ENCODE measurements around the gene SGIP1.

The SGIP1 gene

GRCh38 chr1:66552829-66553228, 18.9 kb downstream of the SGIP1 start:
- H3K4me3 ChIP-seq = peak overlapping the region; percentile 16; the same call in 1 of the 2 replicates
- no peaks in the 10 kb centered on the region for H3K36me3 ChIP-seq (ENCODE audit: insufficient read depth, low read length)
- H3K9ac ChIP-seq (ENCODE audit: insufficient read length) = no peak overlapping the region
- peak overlapping the region; percentile 18; the same call in 1 of the 2 replicates for H3K27ac ChIP-seq
- DNase-seq (ENCODE audit: low read depth, low spot score) = no peak
- H3K9me3 ChIP-seq (ENCODE audit: low read depth, low read length) = no peaks in the 10 kb centered on the region
- TF ChIP-seq FOXP2 (optimal IDR thresholded peaks at IDR 0.05; ENCODE audit: control extremely low read depth, extremely low read length, insufficient read depth) (no peak), POLR2AphosphoS5 (IDR thresholded peaks at IDR 0.05; ENCODE audit: borderline replicate concordance, low read depth, low read length) (no peak), EZH2 (IDR thresholded peaks at IDR 0.05) (no peak)

GRCh38 chr1:66553846-66554245, 19.9 kb downstream of the SGIP1 start:
- no peak overlapping the region for H3K4me3 ChIP-seq
- H3K27ac ChIP-seq = no peak overlapping the region
- no peaks in the 10 kb centered on the region for H3K36me3 ChIP-seq (ENCODE audit: insufficient read depth, low read length)
- no peak overlapping the region for H3K9ac ChIP-seq (ENCODE audit: insufficient read length)
- no peak for DNase-seq (ENCODE audit: low read depth, low spot score)
- TF ChIP-seq POLR2AphosphoS5 (IDR thresholded peaks at IDR 0.05; ENCODE audit: borderline replicate concordance, low read depth, low read length) = no peak
- no peak for TF ChIP-seq EZH2 (IDR thresholded peaks at IDR 0.05)
- TF ChIP-seq FOXP2 (optimal IDR thresholded peaks at IDR 0.05; ENCODE audit: control extremely low read depth, extremely low read length, insufficient read depth) = no peak
- H3K9me3 ChIP-seq (ENCODE audit: low read depth, low read length) = no peaks in the 10 kb centered on the region

DNA sequence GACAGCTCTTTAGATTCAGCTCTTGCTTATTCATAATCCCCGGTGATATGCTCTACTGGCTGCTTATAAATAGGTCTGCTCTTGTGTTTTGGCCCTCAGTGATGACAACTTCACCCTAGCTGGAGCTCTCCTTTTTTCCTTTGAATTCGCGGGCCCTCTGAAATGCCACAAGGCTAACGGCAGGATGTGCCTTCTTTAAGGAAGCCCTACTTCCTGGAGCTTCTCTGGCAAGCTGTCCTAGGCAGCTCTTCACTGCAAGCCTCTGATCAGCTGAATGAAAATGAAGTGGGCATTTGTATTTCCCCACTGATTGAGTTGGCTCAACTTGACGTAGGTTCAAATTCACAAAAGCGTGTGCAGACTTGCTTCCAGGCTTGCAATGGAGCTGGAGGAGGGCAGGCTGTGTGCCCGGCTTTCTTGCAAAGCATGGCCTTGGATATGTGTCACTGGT, 22.2 kb downstream of the SGIP1 start:
- no peak for TF ChIP-seq EZH2 (IDR thresholded peaks at IDR 0.05)
- TF ChIP-seq POLR2AphosphoS5 (IDR thresholded peaks at IDR 0.05; ENCODE audit: borderline replicate concordance, low read depth, low read length) = no peak
- TF ChIP-seq FOXP2 (optimal IDR thresholded peaks at IDR 0.05; ENCODE audit: control extremely low read depth, extremely low read length, insufficient read depth) = no peak
- no peaks in the 10 kb centered on the region for H3K9me3 ChIP-seq (ENCODE audit: low read depth, low read length)
- no peak overlapping the region for H3K27ac ChIP-seq
- no peak overlapping the region for H3K4me3 ChIP-seq
- no peak for DNase-seq (ENCODE audit: low read depth, low spot score)
- no peak overlapping the region for H3K9ac ChIP-seq (ENCODE audit: insufficient read length)
- H3K36me3 ChIP-seq (ENCODE audit: insufficient read depth, low read length) = no peaks in the 10 kb centered on the region

DNA sequence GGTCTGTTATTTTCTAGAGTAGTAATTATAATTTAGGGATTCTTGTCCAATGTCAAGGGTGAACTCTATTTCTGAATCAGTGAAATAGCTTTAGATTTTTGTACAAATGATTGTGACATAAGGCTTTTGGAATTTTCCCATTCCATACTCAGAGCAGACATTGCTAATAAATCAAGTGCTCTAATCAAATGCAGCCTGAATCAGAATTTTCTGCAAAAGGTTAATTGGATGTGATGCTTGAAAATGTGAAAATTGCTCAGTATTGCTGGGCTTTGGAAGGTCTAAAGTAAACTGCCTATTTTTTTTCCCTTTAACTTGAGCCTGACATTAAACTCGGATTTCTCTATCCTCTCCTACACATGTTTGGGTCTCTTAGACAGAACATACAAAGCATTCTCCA, 23.2 kb downstream of the SGIP1 start:
- no peak for DNase-seq (ENCODE audit: low read depth, low spot score)
- no peak overlapping the region for H3K4me3 ChIP-seq
- no peak overlapping the region for H3K9ac ChIP-seq (ENCODE audit: insufficient read length)
- TF ChIP-seq FOXP2 (optimal IDR thresholded peaks at IDR 0.05; ENCODE audit: control extremely low read depth, extremely low read length, insufficient read depth) (no peak), POLR2AphosphoS5 (IDR thresholded peaks at IDR 0.05; ENCODE audit: borderline replicate concordance, low read depth, low read length) (no peak), EZH2 (IDR thresholded peaks at IDR 0.05) (no peak)
- no peak overlapping the region for H3K27ac ChIP-seq
- no peaks in the 10 kb centered on the region for H3K9me3 ChIP-seq (ENCODE audit: low read depth, low read length)
- no peaks in the 10 kb centered on the region for H3K36me3 ChIP-seq (ENCODE audit: insufficient read depth, low read length)

DNA sequence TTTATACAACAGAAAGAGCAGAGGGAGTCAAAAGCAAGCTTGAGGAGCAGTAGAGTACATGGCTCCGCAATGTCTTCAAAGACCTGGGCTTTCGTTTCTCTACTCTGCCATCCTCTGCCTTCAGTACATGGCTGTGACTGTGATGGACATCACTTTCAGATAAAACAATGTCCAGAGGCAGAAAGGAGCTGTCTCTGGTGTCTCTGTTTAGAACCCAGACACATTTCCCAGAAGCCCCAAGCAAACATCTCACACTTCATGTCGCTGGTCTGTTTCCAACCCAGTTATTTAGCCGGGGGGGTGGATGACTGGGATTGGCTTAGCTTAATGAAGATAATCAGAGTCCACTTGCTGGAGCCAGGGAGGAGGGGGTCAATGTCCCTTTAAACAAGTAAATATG, 25.6 kb downstream of the SGIP1 start:
- H3K27ac ChIP-seq = no peak overlapping the region
- H3K4me3 ChIP-seq = no peak overlapping the region
- H3K36me3 ChIP-seq (ENCODE audit: insufficient read depth, low read length) = no peaks in the 10 kb centered on the region

DNA sequence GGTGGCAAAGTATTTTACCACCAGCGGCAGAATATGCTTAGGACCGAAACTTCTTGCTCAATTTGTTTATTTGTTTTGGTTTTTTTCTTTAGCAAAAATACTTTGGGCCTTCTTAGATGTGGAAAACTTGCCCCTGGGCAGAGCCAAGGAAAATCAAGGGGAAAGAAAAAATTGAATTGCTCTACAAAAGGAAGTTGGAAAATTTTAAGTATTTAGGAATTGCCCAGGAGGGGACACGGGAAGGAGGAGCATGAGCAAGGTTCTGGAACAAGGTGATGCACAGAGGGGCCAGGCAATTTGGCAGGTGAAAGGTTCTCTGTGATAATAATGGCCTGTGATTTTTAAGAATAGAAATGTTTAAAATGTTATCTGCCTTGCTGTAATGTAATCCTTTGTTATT, 28.6 kb downstream of the SGIP1 start:
- no peaks in the 10 kb centered on the region for H3K9me3 ChIP-seq (ENCODE audit: low read depth, low read length)
- H3K36me3 ChIP-seq (ENCODE audit: insufficient read depth, low read length) = no peaks in the 10 kb centered on the region
- no peak overlapping the region for H3K27ac ChIP-seq
- no peak overlapping the region for H3K9ac ChIP-seq (ENCODE audit: insufficient read length)
- no peak overlapping the region for H3K4me3 ChIP-seq
- no peak for TF ChIP-seq POLR2AphosphoS5 (IDR thresholded peaks at IDR 0.05; ENCODE audit: borderline replicate concordance, low read depth, low read length)
- no peak for DNase-seq (ENCODE audit: low read depth, low spot score)

More for the DNA sequence above, 25.6 kb downstream of the SGIP1 start:
- no peak for TF ChIP-seq EZH2 (IDR thresholded peaks at IDR 0.05)
- Histone ChIP-seq H3K9me3 (ENCODE audit: low read depth, low read length) (no peaks in the 10 kb centered on the region), H3K9ac (ENCODE audit: insufficient read length) (no peak overlapping the region)
- no peak for DNase-seq (ENCODE audit: low read depth, low spot score)

- H3K9me3 ChIP-seq (ENCODE audit: low read depth, low read length) = no peaks in the 10 kb centered on the region
- no peak overlapping the region for H3K4me3 ChIP-seq
- no peak overlapping the region for H3K27ac ChIP-seq
- H3K9ac ChIP-seq (ENCODE audit: insufficient read length) = no peak overlapping the region
- no peak for DNase-seq (ENCODE audit: low read depth, low spot score)
- TF ChIP-seq POLR2AphosphoS5 (IDR thresholded peaks at IDR 0.05; ENCODE audit: borderline replicate concordance, low read depth, low read length) = no peak
- no peak for TF ChIP-seq EZH2 (IDR thresholded peaks at IDR 0.05)
- H3K36me3 ChIP-seq (ENCODE audit: insufficient read depth, low read length) = no peaks in the 10 kb centered on the region
Measured at GRCh38 chr1:66563094-66563800, 29.3 kb downstream of the SGIP1 start.

DNA sequence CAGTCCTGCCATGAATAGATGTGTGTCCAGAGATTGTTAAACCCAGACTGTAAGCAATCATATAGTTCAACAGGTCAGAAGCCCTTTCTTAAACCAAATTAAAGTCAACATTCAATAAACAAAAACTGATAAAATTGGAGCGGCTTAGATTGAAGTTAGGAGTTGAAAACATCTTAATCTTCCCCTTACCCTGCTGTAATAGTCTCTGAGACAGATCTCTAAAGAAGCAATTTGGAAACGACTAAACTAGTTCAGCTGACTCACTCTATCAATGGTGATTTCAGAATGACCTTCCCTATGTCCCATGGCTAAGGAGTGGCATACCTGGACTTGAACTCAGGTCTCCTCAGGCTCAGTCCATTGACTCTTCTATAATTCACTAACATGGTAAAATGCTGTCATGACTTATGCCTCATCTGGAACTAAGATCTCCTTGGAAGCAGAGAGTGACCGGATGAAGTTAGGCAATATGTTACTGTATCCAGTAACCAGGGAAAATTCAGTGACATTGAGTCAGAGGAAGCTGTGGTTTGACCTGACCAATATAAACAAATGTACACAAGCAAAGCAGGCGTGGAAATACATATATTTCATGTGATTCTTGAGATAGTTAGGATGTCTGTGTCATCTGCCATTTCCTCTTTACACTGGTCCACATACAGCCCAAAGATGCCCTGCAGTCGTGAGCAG, 30.1 kb downstream of the SGIP1 start:
- H3K9ac ChIP-seq (ENCODE audit: insufficient read length) = no peak overlapping the region
- no peak overlapping the region for H3K27ac ChIP-seq
- H3K36me3 ChIP-seq (ENCODE audit: insufficient read depth, low read length) = no peaks in the 10 kb centered on the region
- TF ChIP-seq EZH2 (IDR thresholded peaks at IDR 0.05) (no peak), POLR2AphosphoS5 (IDR thresholded peaks at IDR 0.05; ENCODE audit: borderline replicate concordance, low read depth, low read length) (no peak), FOXP2 (optimal IDR thresholded peaks at IDR 0.05; ENCODE audit: control extremely low read depth, extremely low read length, insufficient read depth) (no peak)
- no peaks in the 10 kb centered on the region for H3K9me3 ChIP-seq (ENCODE audit: low read depth, low read length)
- no peak for DNase-seq (ENCODE audit: low read depth, low spot score)
- H3K4me3 ChIP-seq = no peak overlapping the region

DNA sequence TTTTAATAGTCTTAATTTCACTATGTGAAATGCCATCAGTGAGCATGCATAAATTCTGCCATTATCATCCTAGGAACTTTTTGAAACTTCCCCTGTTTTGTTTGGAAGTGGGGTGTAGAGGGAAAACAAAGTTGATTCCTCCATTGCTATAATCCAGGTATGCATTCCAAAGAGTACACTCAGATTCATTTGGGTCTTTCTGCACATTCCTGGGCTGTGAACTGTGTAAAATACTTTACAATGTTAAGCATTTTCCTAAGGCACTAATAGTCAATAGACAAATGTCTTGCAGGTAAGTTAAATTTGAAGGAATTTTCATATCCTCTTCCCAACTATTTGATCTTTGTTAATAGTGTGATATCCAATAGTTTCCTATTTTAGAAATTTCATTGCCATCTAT, 36.2 kb downstream of the SGIP1 start:
- TF ChIP-seq EZH2 (IDR thresholded peaks at IDR 0.05) (no peak), POLR2AphosphoS5 (IDR thresholded peaks at IDR 0.05; ENCODE audit: borderline replicate concordance, low read depth, low read length) (no peak), FOXP2 (optimal IDR thresholded peaks at IDR 0.05; ENCODE audit: control extremely low read depth, extremely low read length, insufficient read depth) (no peak)
- no peak for DNase-seq (ENCODE audit: low read depth, low spot score)
- Histone ChIP-seq H3K4me3 (no peak overlapping the region), H3K9me3 (ENCODE audit: low read depth, low read length) (no peaks in the 10 kb centered on the region), H3K27ac (no peak overlapping the region), H3K9ac (ENCODE audit: insufficient read length) (no peak overlapping the region), H3K36me3 (ENCODE audit: insufficient read depth, low read length) (no peaks in the 10 kb centered on the region)

Data from SK-N-MC (cell line).